ENCODE results near the gene DENND4A. TPM values are rescaled to one million over a fixed set of nuclear protein-coding genes. Genes with fewer than 3 reads are reported as not detected.
"Not testable (repeated sequence)": the region's sequence is repeated elsewhere in the genome, so short reads cannot be mapped to it uniquely, and the experiment has no call there.

DENND4A gene
- total RNA-seq, 6 donors from 2014 or later, result 20.9 to 66.4 (median 30.8) TPM

DNA sequence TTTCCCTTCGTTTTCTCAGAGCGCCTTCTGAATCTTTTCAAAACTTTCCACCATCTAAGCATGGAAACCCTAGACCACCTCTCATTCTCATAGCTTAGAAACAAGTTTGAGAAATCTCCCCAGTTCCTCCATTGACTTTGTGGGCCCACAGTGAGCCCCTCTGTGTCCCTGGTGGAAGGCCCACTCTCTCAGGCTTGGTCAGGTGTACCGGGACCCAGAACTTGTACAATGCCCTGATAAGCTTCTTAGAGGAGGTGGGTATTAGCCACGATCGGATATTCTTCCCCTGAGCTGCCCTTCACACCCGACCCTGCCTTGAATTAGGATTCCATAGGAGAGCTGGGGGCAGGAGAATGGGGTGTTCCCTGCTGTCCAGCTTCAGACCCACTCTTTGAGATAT, 170.5 kb downstream of the DENND4A start, which contains the start of gene SLC24A1:
SLC24A1 (plus strand) TSS at position 301 of the 400 bp plus-strand sequence. CDS start 2,143 bp downstream, outside the sequence.
- no peak for DNase-seq
- no peak for ATAC-seq (ENCODE audit: low FRiP score in 2 of 2)
- H3K4me3 ChIP-seq, result no peak within 1 kb of the TSS
- H3K36me3 ChIP-seq, result peaks cover 0 to 27% (median 19%) of the 10 kb centered on the region in 4 donors
- H3K27ac ChIP-seq, result no peak within 1 kb of the TSS
- no peak for TF ChIP-seq POLR2AphosphoS5 (IDR thresholded peaks at IDR 0.05)
- no peak for TF ChIP-seq CTCF (IDR thresholded peaks at IDR 0.05)
- TF ChIP-seq POLR2A (IDR thresholded peaks at IDR 0.05), result no peak
- TF ChIP-seq EP300 (IDR thresholded peaks at IDR 0.05), result no peak
- H3K27me3 ChIP-seq, result no peaks in the 10 kb centered on the region
- no peaks in the 10 kb centered on the region for H3K4me1 ChIP-seq
- no peaks in the 10 kb centered on the region for H3K9me3 ChIP-seq
- 91 to 92% methylated on average over 6 of the region's 6 CpGs for WGBS, 2 donors

GRCh38 chr15:65620833-65621232, 171.3 kb downstream of the DENND4A start:
- Histone ChIP-seq H3K4me1 (no peaks in the 10 kb centered on the region), H3K4me3 (no peak overlapping the region), H3K9me3 (no peaks in the 10 kb centered on the region), H3K27me3 (no peaks in the 10 kb centered on the region), H3K36me3 (peaks cover 0 to 22% (median 14%) of the 10 kb centered on the region in 4 donors), H3K27ac (no peak overlapping the region)
- DNase-seq (no peak), ATAC-seq (ENCODE audit: low FRiP score in 2 of 2) (no peak)
- WGBS, 2 donors, result 94 to 96% methylated on average over 2 of the region's 2 CpGs
- no peak for TF ChIP-seq POLR2A (IDR thresholded peaks at IDR 0.05)
- no peak for TF ChIP-seq EP300 (IDR thresholded peaks at IDR 0.05)
- no peak for TF ChIP-seq POLR2AphosphoS5 (IDR thresholded peaks at IDR 0.05)
- no peak for TF ChIP-seq CTCF (IDR thresholded peaks at IDR 0.05)

DNA sequence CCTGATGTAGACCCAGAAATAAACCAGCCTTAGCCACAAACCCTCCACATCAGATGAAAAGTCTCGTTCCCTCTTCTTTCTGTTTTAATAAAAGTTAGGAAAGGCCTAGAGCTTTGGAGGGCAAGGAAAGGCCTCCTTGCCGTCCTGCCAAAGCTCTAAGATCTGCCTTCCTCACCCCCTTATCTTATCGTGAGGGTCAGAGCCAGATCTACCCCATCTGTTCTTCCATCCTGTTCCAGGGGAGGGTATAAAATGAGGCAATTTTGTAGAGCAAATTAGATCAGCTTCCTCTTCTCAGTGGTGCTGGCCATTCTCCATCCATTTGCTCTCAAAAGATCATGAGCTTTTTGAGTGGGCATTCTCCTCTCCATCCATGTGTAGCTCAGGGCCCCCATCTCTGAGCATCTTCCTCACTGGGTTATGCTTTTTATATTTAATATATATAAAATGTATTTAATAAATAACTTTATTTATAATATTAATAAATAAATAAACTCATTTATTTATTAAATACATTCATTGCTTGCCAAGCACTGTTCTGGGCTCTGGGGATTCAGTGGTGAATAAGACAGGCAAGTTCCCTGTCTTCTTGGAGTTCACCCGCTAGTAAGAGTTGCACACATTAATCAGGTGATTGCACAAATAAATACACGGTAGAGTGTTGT, 172.3 kb downstream of the DENND4A start:
- ATAC-seq (ENCODE audit: low FRiP score in 2 of 2) (no peak), DNase-seq (no peak)
- H3K27me3 ChIP-seq, result no peaks in the 10 kb centered on the region
- H3K4me1 ChIP-seq, result no peaks in the 10 kb centered on the region
- H3K36me3 ChIP-seq, result peaks cover 0 to 16% (median 5%) of the 10 kb centered on the region in 4 donors
- no peak overlapping the region for H3K4me3 ChIP-seq
- TF ChIP-seq POLR2A (IDR thresholded peaks at IDR 0.05) (no peak), EP300 (IDR thresholded peaks at IDR 0.05) (no peak), POLR2AphosphoS5 (IDR thresholded peaks at IDR 0.05) (no peak), CTCF (IDR thresholded peaks at IDR 0.05) (no peak)
- WGBS, 2 donors, result 62 to 65% methylated on average over 5 of the region's 5 CpGs
- no peak overlapping the region for H3K27ac ChIP-seq
- H3K9me3 ChIP-seq, result no peaks in the 10 kb centered on the region

GRCh38 chr15:65618560-65619109, 173.5 kb downstream of the DENND4A start:
- peaks cover 0 to 6% (median 0%) of the 10 kb centered on the region in 4 donors for H3K36me3 ChIP-seq
- H3K27me3 ChIP-seq, result no peaks in the 10 kb centered on the region
- no peak for DNase-seq
- H3K4me3 ChIP-seq, result no peak overlapping the region
- H3K9me3 ChIP-seq, result no peaks in the 10 kb centered on the region
- no peaks in the 10 kb centered on the region for H3K4me1 ChIP-seq
- no peak for ATAC-seq (ENCODE audit: low FRiP score in 2 of 2)
- 64 to 74% methylated on average over 5 of the region's 5 CpGs for WGBS, 2 donors
- TF ChIP-seq EP300 (IDR thresholded peaks at IDR 0.05) (no peak), POLR2AphosphoS5 (IDR thresholded peaks at IDR 0.05) (no peak), POLR2A (IDR thresholded peaks at IDR 0.05) (no peak), CTCF (IDR thresholded peaks at IDR 0.05) (no peak)
- no peak overlapping the region for H3K27ac ChIP-seq

GRCh38 chr15:65615887-65616286, 176.2 kb downstream of the DENND4A start:
- H3K27ac ChIP-seq; H3K9me3 ChIP-seq; DNase-seq; H3K36me3 ChIP-seq; H3K27me3 ChIP-seq; H3K4me3 ChIP-seq; ATAC-seq (ENCODE audit: low FRiP score in 2 of 2): not testable (repeated sequence)
- WGBS, 2 donors, result 81 to 100% methylated on average over 1 of the region's 1 CpG
- peaks cover 8 to 18% (median 11%) of the 10 kb centered on the region in 4 donors for H3K4me1 ChIP-seq
